ENCODE measurements around the gene VEZF1.

- TF ChIP-seq CTCF (IDR thresholded peaks at IDR 0.05) (no peak), POLR2A (IDR thresholded peaks at IDR 0.05) (no peak)
These were observed 522 bp upstream of the VEZF1 start for GRCh38 chr17:57988301-57989250.

Measured in ovary (tissue), 3 donors.